GM23248 (cell line): ENCODE results near the gene SH3RF3.

Experiments
- EZH2 ChIP-seq: fragments of 200-600 bp; sonication (generic); IDR thresholded peaks from 2 replicates; pipeline ENCODE4 v1.6.1; 2018; ENCODE audit warnings: antibody characterized with exemption, mild to moderate bottlenecking; ENCODE audit not compliant: insufficient read depth, poor library complexity, severe bottlenecking
- EZH2phosphoT487 ChIP-seq: fragments of 200-600 bp; sonication (generic); IDR thresholded peaks from 2 replicates; pipeline ENCODE4 v1.6.1; 2018; ENCODE audit warnings: antibody characterized with exemption, moderate library complexity, mild to moderate bottlenecking, low read depth; ENCODE audit not compliant: insufficient read depth

- no peak for TF ChIP-seq EZH2
- no peak for TF ChIP-seq EZH2phosphoT487
Observed at GRCh38 chr2:109433486-109433885, 304.5 kb downstream of the SH3RF3 start.
